Upper lobe of right lung (tissue), 1 donor: ENCODE results near the gene PLEKHD1. TPM values are rescaled to one million over a fixed set of nuclear protein-coding genes. Genes with fewer than 3 reads are reported as not detected.

Experiments
- ATAC-seq: fragments of 200-7000 bp; cut with Tn5 transposase; one replicate; pipeline ENCODE4 v1.9.1; 2020; ENCODE audit warnings: mild to moderate bottlenecking, moderate library complexity
- DNase-seq: peaks from one replicate; pipeline ENCODE4 v3.0.0-alpha.2; 2020
- H3K27ac ChIP-seq: fragments of 200-600 bp; one replicate; pipeline ENCODE4 v1.8.0; 2022
- H3K27me3 ChIP-seq: fragments of 200-600 bp; one replicate; pipeline ENCODE4 v1.8.0; 2022; ENCODE audit warnings: mild to moderate bottlenecking
- H3K36me3 ChIP-seq: fragments of 200-600 bp; one replicate; pipeline ENCODE4 v1.8.0; 2022
- H3K4me1 ChIP-seq: fragments of 200-600 bp; one replicate; pipeline ENCODE4 v1.8.0; 2022
- H3K4me3 ChIP-seq: fragments of 200-600 bp; one replicate; pipeline ENCODE4 v1.8.0; 2022; ENCODE audit warnings: mild to moderate bottlenecking
- H3K9me3 ChIP-seq: fragments of 200-600 bp; one replicate; pipeline ENCODE4 v1.8.0; 2022
- intact Hi-C: fragments of 100-400 bp; cut with DNase I; formaldehyde crosslinking; loops from one replicate; pipeline ENCODE4 v1.11.0; 2022
- total RNA-seq: library from RNA; stranded (reverse); fragmentation: NEBNext Ultra II Directional; extraction: Animal tissue kit (Norgen Biotek cat#: 25700); gene quantifications from one replicate; pipeline ENCODE4 v1.2.1, GENCODE V29; 2021
- TF ChIP-seq, protein P1 (sequence below): fragments of 200-600 bp; IDR thresholded peaks from one replicate; pipeline ENCODE4 v1.8.0; 2022; ENCODE audit warnings: antibody characterized with exemption
- donor health status: DM: no; HTN: yes; CAD: no; lungs with severe emphysema.

PLEKHD1 gene
- total RNA-seq, 1 donor from 2014 or later = 0.41 TPM

DNA sequence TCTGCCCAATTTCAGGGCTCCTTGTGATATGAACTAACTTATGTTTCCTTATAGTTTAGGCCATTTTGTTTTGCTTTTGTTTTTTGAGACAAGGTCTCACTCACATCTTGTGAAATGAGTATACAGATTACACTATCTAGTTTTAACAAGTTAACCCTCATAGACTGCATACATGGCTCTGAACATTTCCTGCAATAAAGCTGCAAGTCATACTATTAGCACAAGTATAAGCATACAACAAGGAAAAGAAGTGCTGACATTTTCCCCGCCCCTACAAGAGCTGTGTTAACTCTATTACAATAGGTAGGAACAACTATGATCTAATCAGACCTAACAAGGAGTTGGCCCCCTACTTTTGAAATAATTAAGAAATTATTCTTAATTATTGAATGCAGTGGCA is 54.2 kb downstream of the PLEKHD1 start:
- TF ChIP-seq, protein P1, sequence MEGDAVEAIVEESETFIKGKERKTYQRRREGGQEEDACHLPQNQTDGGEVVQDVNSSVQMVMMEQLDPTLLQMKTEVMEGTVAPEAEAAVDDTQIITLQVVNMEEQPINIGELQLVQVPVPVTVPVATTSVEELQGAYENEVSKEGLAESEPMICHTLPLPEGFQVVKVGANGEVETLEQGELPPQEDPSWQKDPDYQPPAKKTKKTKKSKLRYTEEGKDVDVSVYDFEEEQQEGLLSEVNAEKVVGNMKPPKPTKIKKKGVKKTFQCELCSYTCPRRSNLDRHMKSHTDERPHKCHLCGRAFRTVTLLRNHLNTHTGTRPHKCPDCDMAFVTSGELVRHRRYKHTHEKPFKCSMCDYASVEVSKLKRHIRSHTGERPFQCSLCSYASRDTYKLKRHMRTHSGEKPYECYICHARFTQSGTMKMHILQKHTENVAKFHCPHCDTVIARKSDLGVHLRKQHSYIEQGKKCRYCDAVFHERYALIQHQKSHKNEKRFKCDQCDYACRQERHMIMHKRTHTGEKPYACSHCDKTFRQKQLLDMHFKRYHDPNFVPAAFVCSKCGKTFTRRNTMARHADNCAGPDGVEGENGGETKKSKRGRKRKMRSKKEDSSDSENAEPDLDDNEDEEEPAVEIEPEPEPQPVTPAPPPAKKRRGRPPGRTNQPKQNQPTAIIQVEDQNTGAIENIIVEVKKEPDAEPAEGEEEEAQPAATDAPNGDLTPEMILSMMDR = no peak
- Histone ChIP-seq H3K9me3 (no peaks in the 10 kb centered on the region), H3K36me3 (no peaks in the 10 kb centered on the region), H3K27me3 (no peaks in the 10 kb centered on the region), H3K4me3 (no peak overlapping the region), H3K4me1 (peaks cover 6% of the 10 kb centered on the region), H3K27ac (no peak overlapping the region)
- no peak for DNase-seq
- intact Hi-C loops = no loop called here
- no peak for ATAC-seq

DNA sequence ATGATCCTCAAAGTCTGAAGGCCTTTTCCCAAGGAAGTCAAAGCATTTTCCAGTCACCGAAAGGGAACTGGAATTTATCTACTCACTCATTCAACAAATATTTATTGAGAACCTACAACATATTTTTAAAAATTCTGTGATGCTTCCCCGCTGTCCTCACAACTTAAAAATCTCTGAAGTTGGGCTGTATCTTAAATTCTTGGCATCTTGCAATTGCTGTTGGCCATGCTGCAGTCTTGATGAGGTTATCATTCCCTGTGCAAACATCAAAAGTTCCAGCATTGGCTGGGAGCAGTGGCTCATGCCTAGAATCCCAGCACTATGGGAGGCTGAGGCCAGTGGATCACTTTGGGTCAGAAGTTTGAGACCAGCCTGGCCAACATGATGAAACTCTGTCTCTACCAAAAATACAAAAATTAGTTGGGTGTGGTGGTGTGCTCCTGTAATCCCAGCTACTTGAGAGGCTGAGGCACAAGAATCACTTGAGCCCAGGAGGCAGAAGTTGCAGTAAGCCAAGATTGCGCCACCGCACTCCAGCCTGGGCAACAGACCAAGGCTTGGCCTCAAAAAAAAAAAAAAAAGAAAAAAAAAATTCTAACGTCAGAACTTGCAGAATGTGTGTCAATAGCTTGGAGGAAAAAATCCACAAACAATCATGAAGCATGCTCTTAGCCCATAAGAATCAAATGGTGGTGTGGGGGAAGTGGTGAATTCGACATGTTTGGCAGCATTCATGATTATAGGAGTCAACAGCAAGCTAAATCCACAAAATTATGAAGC is 55.3 kb downstream of the PLEKHD1 start:
- intact Hi-C loops = no loop called here
- peak; percentile 48 for ATAC-seq
- peak; percentile 88 for DNase-seq
- Histone ChIP-seq H3K27ac (no peak overlapping the region), H3K36me3 (no peaks in the 10 kb centered on the region), H3K4me1 (peaks cover 6% of the 10 kb centered on the region), H3K27me3 (no peaks in the 10 kb centered on the region), H3K4me3 (no peak overlapping the region), H3K9me3 (no peaks in the 10 kb centered on the region)
- TF ChIP-seq, protein P1 = no peak

GRCh38 chr14:69540654-69541335 is 56.3 kb downstream of the PLEKHD1 start:
- H3K4me1 ChIP-seq = peaks cover 6% of the 10 kb centered on the region
- ATAC-seq (no peak), DNase-seq (no peak)
- intact Hi-C loops = no loop called here
- H3K27ac ChIP-seq = no peak overlapping the region
- H3K4me3 ChIP-seq = no peak overlapping the region
- no peaks in the 10 kb centered on the region for H3K36me3 ChIP-seq
- TF ChIP-seq, protein P1 = no peak
- H3K9me3 ChIP-seq = no peaks in the 10 kb centered on the region
- H3K27me3 ChIP-seq = no peaks in the 10 kb centered on the region

- Histone ChIP-seq H3K4me3 (no peak overlapping the region), H3K9me3 (no peaks in the 10 kb centered on the region), H3K4me1 (peaks cover 6% of the 10 kb centered on the region), H3K36me3 (no peaks in the 10 kb centered on the region), H3K27me3 (peaks cover under 1% of the 10 kb centered on the region), H3K27ac (no peak overlapping the region)
- TF ChIP-seq, protein P1 = no peak
- no peak for DNase-seq
- no peak for ATAC-seq
- intact Hi-C loops = no loop called here
Measured at GRCh38 chr14:69542311-69542710, 57.8 kb downstream of the PLEKHD1 start.

DNA sequence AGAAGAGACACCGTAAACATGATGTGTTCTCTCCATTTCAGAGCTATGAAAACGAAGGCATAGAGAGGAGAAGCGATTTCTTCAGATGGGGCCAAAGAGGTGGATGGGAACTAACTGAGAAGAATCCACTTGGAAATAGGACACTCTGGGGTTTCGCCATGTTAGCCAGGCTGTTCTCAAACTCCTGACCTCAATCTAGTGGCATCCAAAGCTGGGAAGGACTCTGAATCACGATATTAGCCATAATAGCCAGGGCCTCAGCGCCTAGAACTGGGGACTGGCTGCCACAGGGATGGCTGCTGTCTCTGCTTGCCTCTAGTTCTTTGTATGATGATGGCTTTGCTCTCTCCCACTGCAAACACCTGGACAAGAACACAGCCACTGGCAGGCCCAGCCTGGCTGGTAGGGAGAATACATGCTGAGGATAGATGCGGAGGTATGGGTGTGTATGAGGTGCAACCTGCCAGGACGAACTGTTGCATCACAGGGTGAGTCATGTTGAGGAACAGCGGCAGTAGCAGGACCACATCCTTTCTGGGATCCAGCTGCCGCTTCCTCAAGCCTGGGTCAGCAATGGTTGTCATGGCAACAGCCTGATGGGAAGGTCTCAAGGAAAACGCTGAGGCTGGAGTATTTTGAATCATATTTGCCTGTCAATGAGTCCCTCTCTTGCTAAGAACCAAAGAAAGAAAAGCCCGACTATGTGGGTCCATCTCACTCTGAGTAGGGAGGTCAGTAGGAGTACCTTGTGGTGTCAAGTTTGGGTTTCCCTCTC is 59.0 kb downstream of the PLEKHD1 start:
- TF ChIP-seq, protein P1 = no peak
- H3K4me1 ChIP-seq = peaks cover 8% of the 10 kb centered on the region
- H3K27me3 ChIP-seq = peaks cover 13% of the 10 kb centered on the region
- H3K9me3 ChIP-seq = no peaks in the 10 kb centered on the region
- intact Hi-C loops = no loop called here
- peak; percentile 83 for ATAC-seq
- H3K27ac ChIP-seq = no peak overlapping the region
- peak; percentile 76 for DNase-seq
- no peaks in the 10 kb centered on the region for H3K36me3 ChIP-seq
- H3K4me3 ChIP-seq = no peak overlapping the region
